H9 (cell line): ENCODE data around the gene CCDC28A. TPM values are rescaled to one million over a fixed set of nuclear protein-coding genes. Genes with fewer than 3 reads are reported as not detected.

Experiments
- DNase-seq: peaks from one replicate; pipeline ENCODE4 v3.0.0-alpha.2; 2017
- H2AFZ ChIP-seq: one replicate; pipeline ENCODE4 v1.6.1; 2013; ENCODE audit warnings: mild to moderate bottlenecking, low read length, control low read depth, moderate library complexity
- H2AK5ac ChIP-seq: 2 replicates; pipeline ENCODE4 v1.6.1; 2013; ENCODE audit warnings: low read length, control low read depth, mixed read lengths; ENCODE audit not compliant: insufficient read length
- H2BK120ac ChIP-seq: one replicate; pipeline ENCODE4 v1.6.1; 2013; ENCODE audit warnings: low read depth, mild to moderate bottlenecking, low read length, control low read depth, inconsistent platforms; ENCODE audit not compliant: poor library complexity, severe bottlenecking
- H2BK12ac ChIP-seq: 2 replicates; pipeline ENCODE4 v1.6.1; 2013; ENCODE audit warnings: low read length, control low read depth, mixed read lengths, low read depth; ENCODE audit not compliant: insufficient read length
- H2BK15ac ChIP-seq: 2 replicates; pipeline ENCODE4 v1.6.1; 2013; ENCODE audit warnings: low read depth, low read length, control low read depth
- H2BK20ac ChIP-seq: one replicate; pipeline ENCODE4 v1.6.1; 2013; ENCODE audit warnings: low read depth, mild to moderate bottlenecking, low read length, control low read depth, inconsistent platforms; ENCODE audit not compliant: poor library complexity, severe bottlenecking
- H2BK5ac ChIP-seq: 2 replicates; pipeline ENCODE4 v1.6.1; 2013; ENCODE audit warnings: low read length, control low read depth, mixed read lengths; ENCODE audit not compliant: insufficient read length
- H3K14ac ChIP-seq: 2 replicates; pipeline ENCODE4 v1.6.1; 2013; ENCODE audit warnings: low read length, control low read depth; ENCODE audit not compliant: insufficient read depth
- H3K18ac ChIP-seq: 2 replicates; pipeline ENCODE4 v1.6.1; 2013; ENCODE audit warnings: low read depth, mild to moderate bottlenecking, mixed read lengths, low read length, control low read depth; ENCODE audit not compliant: insufficient read length
- H3K23ac ChIP-seq: 2 replicates; pipeline ENCODE4 v1.6.1; 2013; ENCODE audit warnings: low read length, control low read depth, mixed read lengths, low read depth; ENCODE audit not compliant: insufficient read length
- H3K23me2 ChIP-seq: 2 replicates; pipeline ENCODE4 v1.6.1; 2013; ENCODE audit warnings: low read depth, mild to moderate bottlenecking, mixed read lengths, low read length, control low read depth; ENCODE audit not compliant: insufficient read length, poor library complexity, severe bottlenecking
- H3K27ac ChIP-seq: 2 replicates; pipeline ENCODE4 v1.5.1; 2013; ENCODE audit warnings: low read length, control low read depth, mixed read lengths, low read depth; ENCODE audit not compliant: insufficient read length
- H3K27me3 ChIP-seq: 2 replicates; pipeline ENCODE4 v1.6.1; 2013; ENCODE audit warnings: low read length, control low read depth, inconsistent platforms; ENCODE audit not compliant: insufficient read depth
- H3K4ac ChIP-seq: 2 replicates; pipeline ENCODE4 v1.6.1; 2013; ENCODE audit warnings: low read depth, mild to moderate bottlenecking, control low read depth, inconsistent platforms, low read length, moderate library complexity
- H3K4me1 ChIP-seq: 2 replicates; pipeline ENCODE4 v1.6.1; 2013; ENCODE audit warnings: low read length, control low read depth, inconsistent platforms; ENCODE audit not compliant: insufficient read depth
- H3K4me2 ChIP-seq: 2 replicates; pipeline ENCODE4 v1.6.1; 2013; ENCODE audit warnings: low read length, control low read depth, mixed read lengths; ENCODE audit not compliant: insufficient read length, insufficient read depth
- H3K56ac ChIP-seq: 2 replicates; pipeline ENCODE4 v1.6.1; 2013; ENCODE audit warnings: low read depth, mild to moderate bottlenecking, mixed read lengths, low read length, control low read depth; ENCODE audit not compliant: insufficient read length
- H3K79me1 ChIP-seq: 2 replicates; pipeline ENCODE4 v1.6.1; 2013; ENCODE audit warnings: low read depth, mild to moderate bottlenecking, moderate library complexity, low read length, control low read depth, inconsistent platforms; ENCODE audit not compliant: insufficient read depth, poor library complexity, severe bottlenecking
- H3K79me2 ChIP-seq: 2 replicates; pipeline ENCODE4 v1.6.1; 2013; ENCODE audit warnings: low read length, control low read depth, inconsistent platforms; ENCODE audit not compliant: insufficient read depth
- H3K9ac ChIP-seq: 2 replicates; pipeline ENCODE4 v1.6.1; 2013; ENCODE audit warnings: low read length, control low read depth, mixed read lengths; ENCODE audit not compliant: insufficient read length; ENCODE audit errors: extremely low read depth
- H3K9me3 ChIP-seq: one replicate; pipeline ENCODE4 v1.6.1; 2013; ENCODE audit warnings: low read depth, low read length, inconsistent platforms; ENCODE audit not compliant: control insufficient read depth
- H3T11ph ChIP-seq: one replicate; pipeline ENCODE4 v1.6.1; 2013; ENCODE audit warnings: mild to moderate bottlenecking, low read length, control low read depth, inconsistent platforms
- H4K20me1 ChIP-seq: one replicate; pipeline ENCODE4 v1.6.1; 2013; ENCODE audit not compliant: control insufficient read depth, insufficient read length, insufficient read depth
- H4K5ac ChIP-seq: 2 replicates; pipeline ENCODE4 v1.6.1; 2013; ENCODE audit warnings: low read depth, mild to moderate bottlenecking, mixed read lengths, low read length, control low read depth; ENCODE audit not compliant: insufficient read length
- H4K8ac ChIP-seq: replicated peaks from 2 replicates; pipeline ENCODE4 v1.6.1; 2013; ENCODE audit warnings: low read length, control low read depth, mixed read lengths, low read depth; ENCODE audit not compliant: insufficient read length
- H4K91ac ChIP-seq: 2 replicates; pipeline ENCODE4 v1.6.1; 2013; ENCODE audit warnings: low read depth, mild to moderate bottlenecking, moderate library complexity, mixed read lengths, low read length, control low read depth; ENCODE audit not compliant: insufficient read length
- H3K27ac Mint-ChIP-seq, 3 experiments: 2 replicates in 2 of 3; 3 replicates in 1 of 3; pipeline ENCODE4 v1.8.0; 2020 to 2021; ENCODE audit warnings: mixed read lengths in 3 of 3, mild to moderate bottlenecking in 1 of 3, moderate library complexity in 1 of 3
- H3K27me3 Mint-ChIP-seq: 2 replicates; pipeline ENCODE4 v1.8.0; 2021; ENCODE audit warnings: low read depth, mild to moderate bottlenecking, moderate library complexity, mixed read lengths
- H3K36me3 Mint-ChIP-seq, 3 experiments: 2 replicates in 2 of 3; 3 replicates in 1 of 3; pipeline ENCODE4 v1.8.0; 2020 to 2021; ENCODE audit warnings: low read depth in 3 of 3, mixed read lengths in 3 of 3; ENCODE audit not compliant: insufficient read depth in 1 of 3
- H3K4me1 Mint-ChIP-seq, 2 experiments: 2 replicates each; pipeline ENCODE4 v1.8.0; 2020; ENCODE audit warnings: mixed read lengths in 2 of 2
- H3K4me3 Mint-ChIP-seq, 2 experiments: 2 replicates in 1 of 2; 3 replicates in 1 of 2; pipeline ENCODE4 v1.8.0; 2020 to 2021; ENCODE audit warnings: mild to moderate bottlenecking in 2 of 2, mixed read lengths in 2 of 2, moderate library complexity in 1 of 2
- H3K9me3 Mint-ChIP-seq, 2 experiments: 2 replicates in 1 of 2; 3 replicates in 1 of 2; pipeline ENCODE4 v1.8.0; 2020; ENCODE audit warnings: mild to moderate bottlenecking in 2 of 2, mixed read lengths in 2 of 2, moderate library complexity in 1 of 2
- WGBS: extraction: QIAGEN DNeasy Blood & Tissue Kit; methylation state at CpG from one replicate; pipeline ENCODE4 v1.1.7; 2013; ENCODE audit warnings: missing lambda C conversion rate, low lambda C conversion rate, mixed read lengths; ENCODE audit not compliant: insufficient read length; ENCODE audit errors: extremely low coverage; 5-methylcytosine and 5-hydroxymethylcytosine counted together
- total RNA-seq: library from RNA; stranded (reverse); gene quantifications from 2 replicates; pipeline ENCODE4 v1.2.1, GENCODE V29; 2021
- TF ChIP-seq, protein P1 (sequence below): fragments of 200-600 bp; sonication (generic); conservative IDR thresholded peaks from 3 replicates; pipeline ENCODE4 v1.8.0; 2021; ENCODE audit warnings: antibody characterized with exemption, mild to moderate bottlenecking

Gene CCDC28A
- total RNA-seq, 1 experiment from 2014 or later: 12.9 TPM

DNA sequence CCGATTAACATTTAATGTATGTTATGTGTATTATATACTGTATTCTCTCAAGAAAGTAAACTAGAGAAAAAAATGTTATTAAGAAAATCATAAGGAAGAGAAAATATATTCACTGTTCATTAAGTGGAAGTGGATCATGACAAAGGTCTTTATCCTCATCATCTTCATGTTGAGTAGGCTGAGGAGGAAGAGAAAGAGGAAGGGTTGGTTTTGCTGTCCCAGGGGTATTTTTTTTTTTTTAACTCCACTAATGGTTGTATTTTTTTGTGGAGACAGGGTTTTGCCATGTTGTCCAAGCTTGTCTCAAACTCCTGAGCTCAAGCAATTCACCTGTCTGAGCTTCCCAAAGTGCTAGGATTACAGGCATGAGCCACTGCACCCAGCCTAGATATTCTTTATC, 33.3 kb downstream of the CCDC28A start:
- no peak overlapping the region for H2AK5ac ChIP-seq
- H3K27ac ChIP-seq: no peak overlapping the region
- no peak overlapping the region for H2BK120ac ChIP-seq
- no peak overlapping the region for H3K4me2 ChIP-seq
- Mint-ChIP-seq H3K27me3 (peaks cover 1% of the 10 kb centered on the region; the same call in 1 of the 2 replicates), H3K36me3 (no peaks in the 10 kb centered on the region), H3K9me3 (no peaks in the 10 kb centered on the region; a peak in 1 of 5 replicates), H3K27ac (no peak overlapping the region), H3K4me3 (no peak overlapping the region), H3K4me1 (no peaks in the 10 kb centered on the region)
- H2AFZ ChIP-seq: no peak overlapping the region
- no peak overlapping the region for H3K18ac ChIP-seq
- H3T11ph ChIP-seq: no peak overlapping the region
- no peak overlapping the region for H2BK20ac ChIP-seq
- no peak overlapping the region for H2BK15ac ChIP-seq
- no peak overlapping the region for H3K23ac ChIP-seq
- no peak overlapping the region for H3K9ac ChIP-seq
- H3K9me3 ChIP-seq: no peaks in the 10 kb centered on the region
- DNase-seq: no peak
- no peak overlapping the region for H3K56ac ChIP-seq
- H3K23me2 ChIP-seq: no peaks in the 10 kb centered on the region
- no peak overlapping the region for H3K4ac ChIP-seq
- TF ChIP-seq, protein P1, sequence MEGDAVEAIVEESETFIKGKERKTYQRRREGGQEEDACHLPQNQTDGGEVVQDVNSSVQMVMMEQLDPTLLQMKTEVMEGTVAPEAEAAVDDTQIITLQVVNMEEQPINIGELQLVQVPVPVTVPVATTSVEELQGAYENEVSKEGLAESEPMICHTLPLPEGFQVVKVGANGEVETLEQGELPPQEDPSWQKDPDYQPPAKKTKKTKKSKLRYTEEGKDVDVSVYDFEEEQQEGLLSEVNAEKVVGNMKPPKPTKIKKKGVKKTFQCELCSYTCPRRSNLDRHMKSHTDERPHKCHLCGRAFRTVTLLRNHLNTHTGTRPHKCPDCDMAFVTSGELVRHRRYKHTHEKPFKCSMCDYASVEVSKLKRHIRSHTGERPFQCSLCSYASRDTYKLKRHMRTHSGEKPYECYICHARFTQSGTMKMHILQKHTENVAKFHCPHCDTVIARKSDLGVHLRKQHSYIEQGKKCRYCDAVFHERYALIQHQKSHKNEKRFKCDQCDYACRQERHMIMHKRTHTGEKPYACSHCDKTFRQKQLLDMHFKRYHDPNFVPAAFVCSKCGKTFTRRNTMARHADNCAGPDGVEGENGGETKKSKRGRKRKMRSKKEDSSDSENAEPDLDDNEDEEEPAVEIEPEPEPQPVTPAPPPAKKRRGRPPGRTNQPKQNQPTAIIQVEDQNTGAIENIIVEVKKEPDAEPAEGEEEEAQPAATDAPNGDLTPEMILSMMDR: no peak
- no peaks in the 10 kb centered on the region for H3K79me1 ChIP-seq
- H4K5ac ChIP-seq: no peak overlapping the region
- H3K4me1 ChIP-seq: no peaks in the 10 kb centered on the region
- H3K27me3 ChIP-seq: no peaks in the 10 kb centered on the region
- H4K8ac ChIP-seq: no peak overlapping the region
- WGBS: no CpG with 5 or more reads among the region's 1 CpG
- H2BK12ac ChIP-seq: no peak overlapping the region
- no peak overlapping the region for H4K91ac ChIP-seq
- no peak overlapping the region for H2BK5ac ChIP-seq
- H3K79me2 ChIP-seq: no peaks in the 10 kb centered on the region
- H3K14ac ChIP-seq: no peak overlapping the region
- no peaks in the 10 kb centered on the region for H4K20me1 ChIP-seq
